NCI-H2029 (cell line): ENCODE results near the gene ELAVL2.
A peak's percentile ranks its signal among the peaks of the same experiment; 100 is the strongest.

ENCODE experiments used
- DNase-seq: peaks from one replicate; lab custom pipeline; 2025; lab: John Stamatoyannopoulos, UW

ELAVL2 gene

GRCh38 chr9:23826120-23826629, at the start of gene ELAVL2:
Gene ELAVL2 (minus strand): TSS chr9:23826240. CDS start chr9:23762234, 64,006 bp downstream.
- peak; percentile 83 for DNase-seq

- DNase-seq = no peak
Measured at GRCh38 chr9:23858234-23858633, 32.2 kb upstream of the ELAVL2 start.

- DNase-seq = no peak
Measured at GRCh38 chr9:23855873-23856604, 30.0 kb upstream of the ELAVL2 start.

GRCh38 chr9:23850690-23851629, 24.9 kb upstream of the ELAVL2 start:
- no peak for DNase-seq

GRCh38 chr9:23850242-23850689, 24.2 kb upstream of the ELAVL2 start:
- no peak for DNase-seq

- no peak for DNase-seq
Measured at GRCh38 chr9:23849379-23850035, 23.5 kb upstream of the ELAVL2 start.

GRCh38 chr9:23842565-23843129, 16.6 kb upstream of the ELAVL2 start:
- no peak for DNase-seq

- DNase-seq = no peak
Measured at GRCh38 chr9:23841304-23841703, 15.3 kb upstream of the ELAVL2 start.

GRCh38 chr9:23837038-23837437, 11.0 kb upstream of the ELAVL2 start:
- no peak for DNase-seq

GRCh38 chr9:23830929-23831730, 5.1 kb upstream of the ELAVL2 start:
- no peak for DNase-seq

GRCh38 chr9:23830476-23830805, 4.4 kb upstream of the ELAVL2 start:
- DNase-seq = no peak

- no peak for DNase-seq
Measured at GRCh38 chr9:23829580-23830475, 3.8 kb upstream of the ELAVL2 start.

- DNase-seq = no peak
Measured at GRCh38 chr9:23825700-23826099, 340 bp downstream of the ELAVL2 start.

GRCh38 chr9:23824830-23825591, 1.0 kb downstream of the ELAVL2 start:
- no peak for DNase-seq

- no peak for DNase-seq
Measured at GRCh38 chr9:23823986-23824829, 1.8 kb downstream of the ELAVL2 start.

GRCh38 chr9:23823269-23823668, 2.8 kb downstream of the ELAVL2 start:
- DNase-seq = no peak

- DNase-seq = no peak
Measured at GRCh38 chr9:23822261-23823169, 3.5 kb downstream of the ELAVL2 start.
